HG03439 (cell line): ENCODE results near the gene RPE.
A peak's percentile ranks its signal among the peaks of the same experiment; 100 is the strongest.

ENCODE experiments used
- ATAC-seq: cut with Tn5 transposase; IDR thresholded peaks from one replicate; pipeline ENCODE4 v1.9.1; 2021; ENCODE audit warnings: mild to moderate bottlenecking, moderate library complexity; ENCODE audit not compliant: unreplicated experiment

RPE gene

GRCh38 chr2:210002158-210003157 is at the start of gene RPE:
TSS of gene RPE (plus strand) at chr2:210002638. CDS start at chr2:210002662, 24 bp downstream.
- ATAC-seq = peak; percentile 100

- no peak for ATAC-seq
Measured at GRCh38 chr2:209956271-209956670, 46.2 kb upstream of the RPE start.

GRCh38 chr2:209958016-209958415 is 44.4 kb upstream of the RPE start:
- ATAC-seq = no peak

GRCh38 chr2:209960045-209960444 is 42.4 kb upstream of the RPE start:
- ATAC-seq = no peak

- ATAC-seq = peak; percentile 96
Measured at GRCh38 chr2:209960676-209961630, 41.5 kb upstream of the RPE start.

- ATAC-seq = no peak
Measured at GRCh38 chr2:209965723-209966122, 36.7 kb upstream of the RPE start.

GRCh38 chr2:209969692-209970091 is 32.7 kb upstream of the RPE start:
- ATAC-seq = no peak

GRCh38 chr2:209970271-209970670 is 32.2 kb upstream of the RPE start:
- no peak for ATAC-seq

- no peak for ATAC-seq
Measured at GRCh38 chr2:209970711-209971110, 31.7 kb upstream of the RPE start.

GRCh38 chr2:209973328-209973727 is 29.1 kb upstream of the RPE start:
- no peak for ATAC-seq

- ATAC-seq = no peak
Measured at GRCh38 chr2:209974576-209974975, 27.9 kb upstream of the RPE start.

- ATAC-seq = no peak
Measured at GRCh38 chr2:209976698-209977385, 25.6 kb upstream of the RPE start.

- ATAC-seq = peak; percentile 56
Measured at GRCh38 chr2:209977386-209978239, 24.8 kb upstream of the RPE start.

GRCh38 chr2:209984291-209984690 is 18.1 kb upstream of the RPE start:
- ATAC-seq = no peak

- ATAC-seq = no peak
Measured at GRCh38 chr2:209985874-209986273, 16.6 kb upstream of the RPE start.

- ATAC-seq = no peak
Measured at GRCh38 chr2:209986415-209986814, 16.0 kb upstream of the RPE start.

- no peak for ATAC-seq
Measured at GRCh38 chr2:209988010-209988409, 14.4 kb upstream of the RPE start.

- ATAC-seq = no peak
Measured at GRCh38 chr2:209990838-209991237, 11.6 kb upstream of the RPE start.

- no peak for ATAC-seq
Measured at GRCh38 chr2:209993968-209994367, 8.5 kb upstream of the RPE start.

GRCh38 chr2:209998596-209998995 is 3.8 kb upstream of the RPE start:
- ATAC-seq = no peak
